ENCODE results near the gene XRCC2.

- TF ChIP-seq CTCF (IDR thresholded peaks at IDR 0.05; ENCODE audit: insufficient read depth, low read length) (no peak), REST (IDR thresholded peaks at IDR 0.05; ENCODE audit: insufficient replicate concordance, low read depth) (no peak), GABPA (IDR thresholded peaks at IDR 0.05; ENCODE audit: low read depth) (no peak), POLR2AphosphoS5 (IDR thresholded peaks at IDR 0.05; ENCODE audit: low read depth) (no peak)
These were observed 54.5 kb downstream of the XRCC2 start for GRCh38 chr7:152621426-152621825.

All from HL-60 (cell line).